Activated T-helper 9 cell treated with anti-CD3 and anti-CD28 coated beads, Interleukin-2, amount 50 U/mL, for 16 hours (primary cell): ENCODE measurements around the gene CFAP157.

Experiments
- DNase-seq: peaks from one replicate; pipeline ENCODE4 v3.0.0-alpha.2; 2020; ENCODE audit warnings: low read depth

CFAP157 gene

DNA sequence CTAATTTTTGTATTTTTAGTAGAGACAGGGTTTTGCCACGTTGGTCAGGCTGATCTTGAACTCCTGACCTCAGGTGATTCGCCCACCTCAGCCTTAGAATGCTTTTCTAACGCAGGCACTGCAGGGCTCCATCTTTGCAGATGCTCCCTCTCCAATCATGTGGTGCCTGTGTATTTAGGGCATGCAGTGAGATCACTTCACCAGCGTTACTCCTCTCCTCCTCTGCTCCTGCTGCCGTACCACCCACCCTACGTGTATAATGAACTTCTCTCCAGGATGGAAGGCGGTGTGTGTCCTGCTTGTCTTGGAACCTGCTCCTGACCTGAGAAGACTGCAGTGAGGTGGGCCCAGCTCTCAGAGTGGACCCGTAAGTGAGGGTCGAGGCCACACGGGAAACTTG is 13.6 kb upstream of the CFAP157 start:
- DNase-seq: no peak

DNA sequence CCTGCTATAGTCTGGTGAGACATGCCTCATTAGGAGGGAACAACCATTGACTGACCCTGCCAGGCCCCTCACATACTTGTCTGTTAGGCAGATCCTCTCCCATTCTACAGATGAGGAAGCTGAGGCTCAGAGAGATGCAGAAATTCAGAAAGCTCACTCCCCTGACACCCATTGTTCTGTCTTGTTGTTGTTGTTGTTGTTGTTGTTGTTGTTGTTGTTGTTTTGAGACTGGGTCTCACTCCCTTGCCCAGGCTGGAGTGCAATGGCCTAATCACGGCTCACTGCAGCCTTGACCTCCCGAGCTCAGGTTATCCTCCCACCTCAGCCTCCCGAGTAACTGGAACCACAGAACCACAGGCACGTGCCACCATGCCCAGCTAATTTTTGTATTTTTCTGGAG is 13.1 kb upstream of the CFAP157 start:
- no peak for DNase-seq

- no peak for DNase-seq
Observed at GRCh38 chr9:127694890-127695720, 11.7 kb upstream of the CFAP157 start.

- no peak for DNase-seq
Observed at GRCh38 chr9:127697575-127697974, 9.2 kb upstream of the CFAP157 start.

DNA sequence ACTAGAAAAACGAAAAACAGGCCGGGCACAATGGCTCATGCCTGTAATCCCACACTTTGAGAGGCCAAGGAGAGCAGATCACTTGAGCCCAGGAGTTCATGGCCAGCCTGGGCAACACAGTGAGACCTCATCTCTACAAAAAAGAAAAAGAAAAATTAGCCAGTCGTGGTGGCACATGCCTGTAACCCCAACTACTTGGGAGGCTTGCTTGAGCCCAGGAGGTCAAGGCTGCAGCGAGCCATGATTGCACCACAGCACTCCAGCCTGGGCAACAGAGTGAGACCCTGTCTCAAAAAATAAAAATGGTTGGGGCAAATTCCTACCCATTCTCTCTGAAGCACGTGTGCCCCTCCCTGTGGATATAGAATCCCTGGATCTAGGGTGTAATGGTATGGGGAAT is 8.4 kb upstream of the CFAP157 start:
- no peak for DNase-seq

DNA sequence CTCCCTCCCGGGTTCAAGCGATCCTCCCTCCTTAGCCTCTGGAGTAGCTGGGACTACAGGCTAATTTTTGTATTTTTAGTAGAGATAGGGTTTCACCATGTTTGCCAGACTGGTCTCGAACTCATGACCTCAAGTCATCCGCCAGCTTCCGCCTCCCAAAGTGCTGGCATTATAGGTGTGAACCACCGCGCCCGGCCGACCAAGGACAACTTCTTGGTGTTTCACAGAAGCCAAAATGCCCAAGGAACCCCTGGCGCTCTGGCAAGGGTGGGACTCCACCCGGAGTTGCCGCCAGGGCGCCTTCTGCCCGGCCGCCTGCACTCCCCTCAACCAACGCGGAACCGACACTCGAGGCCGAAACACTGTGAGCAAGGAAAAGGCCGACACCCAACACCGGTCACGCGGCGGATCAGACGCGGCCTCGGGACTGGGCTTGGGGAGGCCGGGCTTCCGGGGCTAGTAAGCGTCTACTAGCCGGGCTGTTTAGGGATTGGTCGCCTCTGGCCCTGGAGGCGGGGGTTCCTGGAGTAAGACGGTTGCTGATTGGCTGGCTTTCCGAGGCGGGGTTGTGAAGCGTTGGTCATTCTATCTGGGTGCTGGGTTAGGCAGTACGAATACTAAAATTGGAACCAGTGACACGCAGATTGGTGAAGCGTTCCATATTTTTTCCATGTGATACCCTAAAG is 7.7 kb upstream of the CFAP157 start:
- DNase-seq: peak; percentile 76

DNA sequence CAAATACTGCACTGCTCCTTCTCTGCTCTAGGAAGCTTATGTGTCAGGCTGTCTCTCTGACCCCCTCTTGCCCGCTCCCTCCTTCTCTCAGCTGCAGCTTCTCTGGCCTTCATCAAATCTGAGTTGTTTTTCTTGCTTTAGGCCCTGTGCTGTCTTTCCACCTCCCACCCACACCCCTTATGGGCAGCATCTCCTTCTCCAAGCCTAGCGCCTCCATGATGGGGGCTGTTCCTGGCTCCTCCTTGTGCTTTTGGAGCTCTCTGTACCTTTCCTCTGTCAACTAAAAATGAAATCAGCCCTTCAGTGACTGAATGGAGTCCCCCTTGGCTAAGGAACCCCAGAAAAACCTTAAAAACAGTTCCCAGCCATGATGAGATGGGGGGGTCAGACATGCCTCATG is 6.6 kb upstream of the CFAP157 start:
- DNase-seq: no peak

- no peak for DNase-seq
Observed at GRCh38 chr9:127700594-127701255, 6.1 kb upstream of the CFAP157 start.

- no peak for DNase-seq
Observed at GRCh38 chr9:127703289-127703946, 3.4 kb upstream of the CFAP157 start.

DNA sequence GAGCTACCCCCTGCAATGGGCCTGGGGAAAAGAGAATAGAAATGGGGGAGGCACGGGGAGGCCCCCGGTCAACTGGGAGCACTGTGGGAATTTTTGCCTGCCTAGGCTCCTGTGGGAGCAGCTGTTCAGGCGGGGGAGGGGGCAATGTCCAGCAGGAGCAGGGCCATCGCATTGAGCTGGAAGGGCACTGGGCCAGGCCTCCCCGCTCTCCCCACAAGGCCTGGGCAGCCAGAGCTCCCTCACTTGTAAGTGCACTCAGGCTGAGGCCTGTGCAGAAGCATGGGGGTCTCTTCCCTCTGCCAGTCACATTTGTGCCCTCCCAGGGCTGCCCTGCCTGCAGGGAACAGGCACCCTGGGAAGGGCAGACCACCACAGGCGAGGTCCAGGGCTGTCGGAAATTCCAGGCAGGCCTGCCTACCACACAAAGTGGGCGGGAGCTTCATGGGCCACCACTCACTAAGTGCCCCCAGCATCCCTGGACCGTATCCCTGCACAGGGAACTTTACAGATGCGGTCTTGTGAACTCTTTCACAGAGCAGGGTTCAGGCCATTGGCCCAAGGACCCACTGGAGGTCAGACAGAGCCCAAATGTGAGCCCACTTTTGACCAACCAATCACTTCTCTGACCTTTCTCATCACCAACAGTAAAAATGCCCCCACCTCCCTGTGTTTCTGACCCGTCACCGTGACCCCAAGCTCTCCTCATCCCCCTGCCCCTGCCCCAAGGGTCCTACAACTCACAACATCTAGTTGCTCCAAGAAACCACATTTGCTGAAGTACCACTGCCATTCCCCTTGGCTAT is 1.0 kb upstream of the CFAP157 start:
- DNase-seq: no peak

DNA sequence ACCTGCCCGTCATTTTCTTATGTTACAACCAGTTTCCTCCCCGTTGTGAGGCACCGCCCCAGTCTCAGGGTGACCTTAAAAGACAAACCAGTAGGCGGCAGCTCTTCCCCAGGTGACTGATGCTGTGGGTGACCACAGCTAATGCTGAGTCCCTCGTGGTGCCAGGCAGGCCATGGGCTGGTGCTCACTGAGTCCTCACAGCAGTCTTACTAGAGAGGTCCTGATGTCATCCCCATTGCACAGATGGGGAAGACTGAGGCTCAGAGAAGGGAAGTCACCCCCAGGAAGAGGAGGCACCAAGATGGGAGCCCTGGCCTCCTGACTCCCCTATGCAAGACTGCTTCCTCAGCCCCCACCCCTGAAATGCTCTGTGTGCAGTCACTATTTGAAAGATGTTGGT is 978 bp downstream of the CFAP157 start:
- DNase-seq: no peak

- DNase-seq: no peak
Observed at GRCh38 chr9:127708952-127709587, 2.3 kb downstream of the CFAP157 start.

GRCh38 chr9:127710204-127710783 is 3.5 kb downstream of the CFAP157 start:
- no peak for DNase-seq

DNA sequence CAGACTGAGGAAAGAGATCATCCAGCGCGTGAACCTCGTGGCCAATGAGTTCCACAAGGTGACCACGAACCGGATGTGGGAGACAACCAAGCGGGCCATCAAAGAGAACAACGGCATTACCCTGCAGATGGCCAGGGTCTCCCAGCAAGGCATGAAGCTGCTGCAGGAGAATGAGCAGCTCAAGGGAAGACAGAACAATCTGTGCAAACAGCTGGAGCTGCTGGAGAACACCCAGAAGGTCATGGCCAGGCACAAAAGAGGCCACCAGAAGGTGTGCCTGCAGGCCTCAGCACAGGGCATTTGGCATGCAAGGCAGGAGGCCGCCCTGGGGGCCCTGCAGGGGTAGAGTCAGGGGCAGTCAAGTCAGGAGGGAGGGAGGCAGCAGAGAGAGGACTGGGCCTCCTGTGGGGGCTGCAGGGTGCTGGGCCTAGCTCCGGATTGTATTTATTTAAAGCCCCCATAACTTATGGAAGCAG is 4.5 kb downstream of the CFAP157 start:
- DNase-seq: no peak

DNA sequence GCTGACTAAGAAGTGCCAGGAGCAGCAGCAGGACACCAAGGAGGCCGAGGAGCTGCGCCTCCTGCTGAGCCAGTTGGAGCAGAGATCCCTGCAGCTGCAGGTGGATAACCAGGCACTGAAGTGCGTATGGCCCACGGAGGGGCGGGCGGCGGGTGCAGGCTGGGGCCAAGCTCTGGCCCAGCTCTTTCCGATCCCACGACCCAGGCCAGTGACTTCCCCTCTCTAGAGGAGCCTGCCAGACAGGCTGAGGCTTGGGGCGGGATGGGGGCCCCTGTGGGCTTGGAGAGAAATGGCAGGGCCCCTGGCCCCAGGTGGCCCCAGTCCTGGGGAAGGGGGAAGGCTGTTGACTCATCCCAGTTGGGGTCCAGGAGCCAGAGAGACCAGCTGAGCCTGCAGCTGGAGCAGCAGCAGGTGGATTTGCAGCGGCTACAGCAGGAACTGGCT is 5.1 kb downstream of the CFAP157 start:
- DNase-seq: no peak

DNA sequence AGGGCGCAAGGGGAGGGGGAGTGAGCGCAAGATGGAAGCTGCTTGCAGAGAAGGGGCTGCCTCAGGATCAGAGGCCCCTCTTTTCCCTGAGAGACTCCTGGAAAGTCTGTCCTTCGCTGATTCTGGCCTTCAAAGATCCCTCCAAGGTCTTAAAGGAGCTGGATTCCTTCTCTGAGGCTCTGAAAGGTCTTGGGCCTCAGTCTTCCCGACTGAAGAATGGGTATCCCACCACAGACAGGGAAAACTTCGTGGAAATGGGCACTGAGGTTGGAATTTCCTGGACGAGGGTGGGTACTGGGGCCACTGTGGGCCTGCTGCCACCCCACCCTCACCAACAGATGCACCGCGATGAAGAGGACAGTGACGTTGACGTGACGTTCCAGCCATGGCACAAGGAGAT is 5.6 kb downstream of the CFAP157 start:
- DNase-seq: no peak

DNA sequence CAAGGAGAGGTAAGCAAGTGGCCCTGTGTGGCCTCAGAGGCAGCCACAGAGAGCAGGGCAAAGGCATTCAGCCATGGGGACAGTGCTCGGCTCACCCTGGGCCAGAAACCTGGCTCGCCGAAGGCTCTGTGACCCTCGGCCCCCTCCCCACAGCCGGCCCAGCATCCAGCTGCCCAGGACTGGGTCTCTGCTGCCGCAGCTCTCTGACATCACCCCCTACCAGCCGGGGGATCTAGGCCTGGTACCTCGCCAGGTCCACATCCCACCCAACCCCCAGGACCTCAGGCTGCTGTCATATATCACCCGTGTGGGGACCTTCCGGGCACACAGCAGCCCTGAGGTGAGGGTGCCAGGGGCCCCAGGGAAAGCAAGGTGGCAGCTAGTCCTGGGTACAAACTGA is 6.1 kb downstream of the CFAP157 start:
- DNase-seq: no peak

DNA sequence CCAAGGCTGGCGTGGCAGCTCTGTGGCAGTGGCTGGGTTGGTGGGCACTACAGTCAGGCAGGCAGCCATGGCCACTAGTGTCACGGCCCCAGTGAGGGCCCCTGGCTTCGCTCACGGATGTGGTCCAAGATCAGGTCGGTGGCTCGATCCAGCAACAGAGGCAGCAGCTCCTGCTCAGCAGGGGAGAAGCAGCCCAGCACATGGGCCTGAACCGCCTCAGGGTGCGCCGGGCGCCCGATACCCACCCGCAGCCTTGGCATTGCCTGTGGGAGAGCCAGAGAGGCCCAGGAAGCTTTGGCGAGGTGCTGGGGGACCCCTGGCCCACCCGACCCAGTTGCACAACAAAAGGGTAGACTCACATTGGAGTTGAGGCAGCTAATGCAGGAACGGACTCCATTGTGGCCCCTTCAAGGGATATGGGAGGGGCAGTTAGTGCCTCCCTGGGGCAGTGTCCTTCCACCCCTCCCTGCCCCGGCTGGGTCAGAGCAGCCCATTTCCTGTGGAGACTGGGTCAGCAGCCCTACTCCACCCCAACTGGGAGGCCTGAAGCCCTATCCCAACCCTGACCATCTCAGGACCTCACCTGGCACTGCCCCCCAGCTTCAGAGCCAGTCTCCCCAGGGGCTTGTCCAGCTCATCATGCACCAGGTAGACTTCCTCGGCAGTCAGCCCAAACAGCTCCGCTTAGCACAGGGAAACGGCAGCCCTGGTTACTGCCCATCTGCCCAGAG is 7.4 kb downstream of the CFAP157 start:
- no peak for DNase-seq

- DNase-seq: no peak
Observed at GRCh38 chr9:127714951-127715469, 8.2 kb downstream of the CFAP157 start.
